Measurements from ENCODE around the gene PDE8B. TPM values are rescaled to one million over a fixed set of nuclear protein-coding genes. Genes with fewer than 3 reads are reported as not detected.

Gene PDE8B
- total and polyA plus RNA-seq, 2 experiments from 2014 or later, result 0.45 to 0.91 TPM

GRCh38 chr5:77204967-77205366 is 5.5 kb upstream of the PDE8B start:
- H3K4me1 Mint-ChIP-seq, result peaks cover 3% of the 10 kb centered on the region; the same call in 1 of the 3 replicates
- Histone ChIP-seq H3K79me2 (replicated peaks; ENCODE audit: insufficient read depth) (no peaks in the 10 kb centered on the region), H3K9me2 (ENCODE audit: insufficient read depth) (no peaks in the 10 kb centered on the region), H3K36me3 (ENCODE audit: insufficient read depth) (no peaks in the 10 kb centered on the region), H3K27ac (ENCODE audit: low read depth) (no peak overlapping the region), H3K4me2 (no peak overlapping the region), H2AFZ (no peak overlapping the region), H3K4me1 (ENCODE audit: insufficient read depth) (peaks cover 3% of the 10 kb centered on the region; the same call in 1 of the 2 replicates), H4K20me1 (replicated peaks; ENCODE audit: insufficient read depth) (peaks cover 10% of the 10 kb centered on the region; the same call in 1 of the 2 replicates), H3K27me3 (ENCODE audit: insufficient read depth) (peaks cover 38% of the 10 kb centered on the region), H3K4me3 (no peak overlapping the region), H3F3A (replicated peaks; ENCODE audit: low read depth) (no peaks in the 10 kb centered on the region)
- H3K27ac Mint-ChIP-seq, result no peak overlapping the region
- no peaks in the 10 kb centered on the region for H3K36me3 Mint-ChIP-seq (ENCODE audit: low read depth)
- H3K9me3 Mint-ChIP-seq, result no peaks in the 10 kb centered on the region
- no peak overlapping the region for H3K4me3 Mint-ChIP-seq
- ATAC-seq (no peak), DNase-seq (ENCODE audit: low spot score) (no peak)
- peaks cover 17% of the 10 kb centered on the region for H3K27me3 Mint-ChIP-seq (ENCODE audit: insufficient read depth, low read depth, poor library complexity)
- TF ChIP-seq EZH2phosphoT487 (IDR thresholded peaks at IDR 0.05; ENCODE audit: unreplicated experiment), result no peak
- no peak for TF ChIP-seq JUNB (IDR thresholded peaks at IDR 0.05; ENCODE audit: unreplicated experiment)

- Mint-ChIP-seq H3K36me3 (ENCODE audit: low read depth) (no peaks in the 10 kb centered on the region), H3K4me3 (no peak overlapping the region), H3K27me3 (ENCODE audit: insufficient read depth, low read depth, poor library complexity) (peaks cover 28% of the 10 kb centered on the region), H3K9me3 (no peaks in the 10 kb centered on the region), H3K27ac (no peak overlapping the region), H3K4me1 (peaks cover 11% of the 10 kb centered on the region)
- H3K4me3 ChIP-seq, result no peak overlapping the region
- peaks cover 3% of the 10 kb centered on the region; the same call in 1 of the 2 replicates for H3K4me1 ChIP-seq (ENCODE audit: insufficient read depth)
- H3F3A ChIP-seq (replicated peaks; ENCODE audit: low read depth), result no peaks in the 10 kb centered on the region
- H3K27ac ChIP-seq (ENCODE audit: low read depth), result no peak overlapping the region
- peaks cover 74% of the 10 kb centered on the region for H3K27me3 ChIP-seq (ENCODE audit: insufficient read depth)
- DNase-seq (ENCODE audit: low spot score) (no peak), ATAC-seq (no peak)
- no peaks in the 10 kb centered on the region for H3K36me3 ChIP-seq (ENCODE audit: insufficient read depth)
- peaks cover 13% of the 10 kb centered on the region; the same call in 1 of the 2 replicates for H4K20me1 ChIP-seq (replicated peaks; ENCODE audit: insufficient read depth)
- no peaks in the 10 kb centered on the region for H3K9me2 ChIP-seq (ENCODE audit: insufficient read depth)
- no peak overlapping the region for H2AFZ ChIP-seq
- H3K4me2 ChIP-seq, result no peak overlapping the region
- no peaks in the 10 kb centered on the region for H3K79me2 ChIP-seq (replicated peaks; ENCODE audit: insufficient read depth)
- TF ChIP-seq ZNF462 (CRISPR knock-in tag; IDR thresholded peaks at IDR 0.05) (no peak), CTCF (conservative IDR thresholded peaks at IDR 0.05; ENCODE audit: low read depth in 2 of 2) (no peak), STAT1 (IDR thresholded peaks at IDR 0.05; ENCODE audit: unreplicated experiment) (no peak), EZH2 (IDR thresholded peaks at IDR 0.05; ENCODE audit: low read depth, unreplicated experiment) (no peak), JUNB (IDR thresholded peaks at IDR 0.05; ENCODE audit: unreplicated experiment) (no peak), CREB1 (CRISPR knock-in tag; IDR thresholded peaks at IDR 0.05; ENCODE audit: low read depth) (no peak), REST (IDR thresholded peaks at IDR 0.05; ENCODE audit: unreplicated experiment) (no peak), ZNF114 (CRISPR knock-in tag; IDR thresholded peaks at IDR 0.05) (no peak), POLR2AphosphoS5 (IDR thresholded peaks at IDR 0.05; ENCODE audit: low read depth) (no peak)
Observed at GRCh38 chr5:77208507-77209163, 1.8 kb upstream of the PDE8B start.

Data from GM23338 (cell line).